NB4 (cell line): ENCODE results near the gene COQ2.

Experiments
- DNase-seq: peaks from one replicate; pipeline ENCODE4 v3.0.0; 2010; ENCODE audit warnings: low read depth
- H3K4me3 ChIP-seq: one replicate; pipeline ENCODE4 v1.5.1; 2011; ENCODE audit warnings: mild to moderate bottlenecking, low read depth, low read length, moderate library complexity
- CTCF ChIP-seq: IDR thresholded peaks from one replicate; pipeline ENCODE4 v1.5.1; 2012; ENCODE audit warnings: low read depth, low read length
- MAX ChIP-seq: IDR thresholded peaks from 2 replicates; pipeline ENCODE4 v1.6.1; 2011; ENCODE audit warnings: low read depth, low read length
- MYC ChIP-seq: IDR thresholded peaks from 2 replicates; pipeline ENCODE4 v1.6.1; 2011; ENCODE audit warnings: low read depth, low read length
- POLR2A ChIP-seq: IDR thresholded peaks from 2 replicates; pipeline ENCODE4 v1.6.1; 2011; ENCODE audit warnings: mild to moderate bottlenecking; ENCODE audit not compliant: insufficient read length; ENCODE audit errors: extremely low read depth

COQ2 gene

DNA sequence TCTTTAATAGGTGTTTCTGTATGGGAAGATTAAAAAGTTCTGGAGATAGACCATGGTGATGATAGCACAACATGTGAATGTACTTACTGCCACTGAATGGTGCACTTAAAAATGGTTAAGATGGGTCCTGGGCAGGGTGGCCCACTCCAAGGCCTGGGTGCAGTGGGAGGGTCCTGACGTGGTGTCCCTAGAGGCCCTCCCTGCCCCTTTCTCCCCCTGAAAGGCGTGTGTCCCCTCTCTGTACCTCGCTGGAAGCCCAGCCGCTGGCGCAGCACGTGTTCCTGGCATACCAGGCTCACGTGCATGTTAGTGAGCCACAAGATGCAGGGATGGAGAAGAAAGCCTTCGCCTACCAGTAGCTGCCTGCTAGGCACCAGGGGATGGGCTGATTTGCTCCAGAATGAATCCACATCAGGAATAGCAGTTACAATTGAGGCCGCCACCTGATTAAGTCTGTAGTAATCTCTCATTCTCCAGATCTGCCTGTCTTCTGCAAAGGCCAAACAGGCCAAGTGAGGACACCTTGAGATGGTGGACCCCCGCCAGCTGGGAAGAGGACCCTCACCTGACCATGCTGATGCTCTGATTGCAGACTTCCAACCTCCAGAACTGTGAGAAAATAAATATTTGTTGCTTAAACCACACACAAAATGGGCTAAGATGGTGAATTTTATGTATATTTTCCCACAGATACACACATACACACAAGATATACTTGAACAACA lies 67.5 kb downstream of the COQ2 start:
- TF ChIP-seq MAX (no peak), CTCF (no peak), MYC (no peak), POLR2A (no peak)
- H3K4me3 ChIP-seq, result no peak overlapping the region
- DNase-seq, result no peak

DNA sequence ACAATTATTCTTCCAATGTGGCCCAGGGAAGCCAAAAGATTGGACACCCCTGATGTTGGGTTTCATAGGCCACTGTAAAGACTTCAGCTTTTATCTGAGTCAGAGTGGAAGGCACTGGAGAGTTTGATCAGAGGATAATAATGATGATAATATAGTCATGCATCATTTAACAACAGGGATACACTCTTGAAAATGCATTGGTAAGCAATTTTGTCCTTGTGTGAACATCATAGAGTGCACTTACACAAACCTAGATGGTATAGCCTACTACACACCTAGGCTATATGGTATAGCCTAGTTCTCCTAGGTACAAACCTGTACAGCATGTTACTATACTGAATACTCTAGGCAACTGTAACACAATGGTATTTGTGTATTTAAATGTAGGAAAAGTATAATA lies 70.5 kb downstream of the COQ2 start:
- DNase-seq, result no peak

More for the DNA sequence above, 70.5 kb downstream of the COQ2 start:
- TF ChIP-seq CTCF, result no peak
- TF ChIP-seq MAX, result no peak
- TF ChIP-seq POLR2A, result no peak
- no peak for TF ChIP-seq MYC
- H3K4me3 ChIP-seq, result no peak overlapping the region
